ENCODE measurements around the gene POM121. TPM values are rescaled to one million over a fixed set of nuclear protein-coding genes. Genes with fewer than 3 reads are reported as not detected.
"Not testable (repeated sequence)": the region's sequence is repeated elsewhere in the genome, so short reads cannot be mapped to it uniquely, and the experiment has no call there.

POM121 gene
- total and polyA plus RNA-seq, 2 of the 8 experiments (the other 6 are each of a cell fraction or from before 2014, with no cell fraction given) = 11.5 to 57.0 TPM

DNA sequence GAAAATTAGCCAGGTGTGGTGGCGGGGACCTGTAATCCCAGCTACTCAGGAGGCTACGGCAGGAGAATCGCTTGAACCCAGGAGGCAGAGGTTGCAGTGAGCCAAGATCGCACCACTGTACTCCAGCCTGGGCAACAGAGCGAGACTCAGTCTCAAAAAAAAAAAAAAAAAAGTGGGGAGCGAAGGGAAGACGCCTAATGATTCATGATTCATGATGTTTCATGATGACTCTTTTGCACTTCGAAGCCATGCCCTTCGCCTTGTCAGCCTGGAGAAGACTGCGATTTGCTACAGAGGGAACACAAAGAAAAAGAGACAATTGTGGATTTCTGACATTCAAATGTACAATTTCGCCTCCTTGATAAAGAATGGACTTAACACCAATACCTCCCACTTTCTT lies 57.2 kb downstream of the POM121 start:
- H3K18ac ChIP-seq (ENCODE audit: extremely low read depth, low read length); H3K4me3 ChIP-seq (ENCODE audit: extremely low read depth in 1 of 4, insufficient read depth in 2 of 4, low read depth in 3 of 4, low read length in 4 of 4); H3K4ac ChIP-seq (replicated peaks; ENCODE audit: insufficient read length, low read depth, low read length); H3K56ac ChIP-seq (replicated peaks; ENCODE audit: insufficient read length, low read depth, low read length); CTCF ChIA-PET (ENCODE audit: partially characterized antibody); H3K79me1 ChIP-seq (ENCODE audit: low read depth, low read length); H3K79me2 ChIP-seq (ENCODE audit: control insufficient read depth in 1 of 2, insufficient read depth in 2 of 2, low read length in 2 of 2); FAIRE-seq; H3K9ac ChIP-seq (replicated peaks in 1 of 4; ENCODE audit: extremely low read depth in 1 of 4, low read depth in 3 of 4, low read length in 3 of 4); H4K91ac ChIP-seq (replicated peaks; ENCODE audit: insufficient read length, low read length); H3K23me2 ChIP-seq (ENCODE audit: low read depth, low read length); H3K23ac ChIP-seq (ENCODE audit: insufficient read length); H3K14ac ChIP-seq (ENCODE audit: insufficient read length); H3K9me3 ChIP-seq (ENCODE audit: insufficient read depth in 2 of 2, low read depth in 1 of 2, low read length in 1 of 2); H2BK15ac ChIP-seq (ENCODE audit: low read length); H2BK20ac ChIP-seq (ENCODE audit: low read length); H3K27me3 ChIP-seq (replicated peaks in 1 of 4; ENCODE audit: control insufficient read depth in 3 of 4, extremely low read depth in 1 of 4, insufficient read depth in 3 of 4, low read length in 3 of 4); H2BK5ac ChIP-seq (ENCODE audit: low read depth, low read length); H3K36me3 ChIP-seq (ENCODE audit: control insufficient read depth in 2 of 4, insufficient read depth in 4 of 4, low read length in 3 of 4); H3K4me2 ChIP-seq (ENCODE audit: insufficient read depth in 1 of 2, low read depth in 2 of 2, low read length in 2 of 2); H3K4me1 ChIP-seq (replicated peaks in 1 of 4; ENCODE audit: control insufficient read depth in 3 of 4, insufficient read depth in 4 of 4, low read length in 3 of 4); H4K5ac ChIP-seq (ENCODE audit: insufficient read length, low read depth, low read length); H2BK120ac ChIP-seq (replicated peaks; ENCODE audit: low read depth, low read length); H2AK5ac ChIP-seq (ENCODE audit: low read depth, low read length); H4K8ac ChIP-seq (ENCODE audit: extremely low read depth, insufficient read depth, low read length); H3K27ac ChIP-seq (ENCODE audit: low read depth, low read length); DNase-seq (ENCODE audit: low read depth in 1 of 2, low spot score in 2 of 2); H2AFZ ChIP-seq (ENCODE audit: low read length); H2BK12ac ChIP-seq (ENCODE audit: low read depth, low read length); H4K20me1 ChIP-seq (replicated peaks in 1 of 2; ENCODE audit: control insufficient read depth in 1 of 2, insufficient read depth in 2 of 2, low read length in 2 of 2); POLR2A ChIA-PET (ENCODE audit: partially characterized antibody): not testable (repeated sequence)
- no CpG with 5 or more reads among the region's 11 CpGs for WGBS, 2 experiments (ENCODE audit: extremely low coverage in 1 of 2, insufficient coverage in 1 of 2, insufficient read length in 1 of 2, insufficient replicate concordance in 2 of 2, low coverage in 1 of 2, low lambda C conversion rate in 2 of 2, missing lambda C conversion rate in 1 of 2)

GRCh38 chr7:72990146-72990913 lies 65.4 kb downstream of the POM121 start:
- CTCF ChIA-PET (ENCODE audit: partially characterized antibody); H3K9ac ChIP-seq (replicated peaks in 1 of 4; ENCODE audit: extremely low read depth in 1 of 4, low read depth in 3 of 4, low read length in 3 of 4); POLR2A ChIA-PET (ENCODE audit: partially characterized antibody): not testable (repeated sequence)

More at GRCh38 chr7:72990146-72990913, 65.4 kb downstream of the POM121 start:
- H4K5ac ChIP-seq (ENCODE audit: insufficient read length, low read depth, low read length); H3K18ac ChIP-seq (ENCODE audit: extremely low read depth, low read length); H3K4me3 ChIP-seq (ENCODE audit: extremely low read depth in 1 of 4, insufficient read depth in 2 of 4, low read depth in 3 of 4, low read length in 4 of 4); H3K14ac ChIP-seq (ENCODE audit: insufficient read length); H3K23me2 ChIP-seq (ENCODE audit: low read depth, low read length); H3K27me3 ChIP-seq (replicated peaks in 1 of 4; ENCODE audit: control insufficient read depth in 3 of 4, extremely low read depth in 1 of 4, insufficient read depth in 3 of 4, low read length in 3 of 4); H3K23ac ChIP-seq (ENCODE audit: insufficient read length); H2AK5ac ChIP-seq (ENCODE audit: low read depth, low read length); H2BK12ac ChIP-seq (ENCODE audit: low read depth, low read length); H2BK15ac ChIP-seq (ENCODE audit: low read length); H3K27ac ChIP-seq (ENCODE audit: low read depth, low read length); H4K8ac ChIP-seq (ENCODE audit: extremely low read depth, insufficient read depth, low read length); H3K36me3 ChIP-seq (ENCODE audit: control insufficient read depth in 2 of 4, insufficient read depth in 4 of 4, low read length in 3 of 4); H3K4ac ChIP-seq (replicated peaks; ENCODE audit: insufficient read length, low read depth, low read length); H3K9me3 ChIP-seq (ENCODE audit: insufficient read depth in 2 of 2, low read depth in 1 of 2, low read length in 1 of 2); H4K20me1 ChIP-seq (replicated peaks in 1 of 2; ENCODE audit: control insufficient read depth in 1 of 2, insufficient read depth in 2 of 2, low read length in 2 of 2); H2BK120ac ChIP-seq (replicated peaks; ENCODE audit: low read depth, low read length); H3K4me1 ChIP-seq (replicated peaks in 1 of 4; ENCODE audit: control insufficient read depth in 3 of 4, insufficient read depth in 4 of 4, low read length in 3 of 4); H2AFZ ChIP-seq (ENCODE audit: low read length); H2BK20ac ChIP-seq (ENCODE audit: low read length); DNase-seq (ENCODE audit: low read depth in 1 of 2, low spot score in 2 of 2); H2BK5ac ChIP-seq (ENCODE audit: low read depth, low read length); H3K79me2 ChIP-seq (ENCODE audit: control insufficient read depth in 1 of 2, insufficient read depth in 2 of 2, low read length in 2 of 2); H4K91ac ChIP-seq (replicated peaks; ENCODE audit: insufficient read length, low read length); H3K4me2 ChIP-seq (ENCODE audit: insufficient read depth in 1 of 2, low read depth in 2 of 2, low read length in 2 of 2); H3K56ac ChIP-seq (replicated peaks; ENCODE audit: insufficient read length, low read depth, low read length); H3K79me1 ChIP-seq (ENCODE audit: low read depth, low read length); FAIRE-seq: not testable (repeated sequence)
- WGBS, 2 experiments (ENCODE audit: extremely low coverage in 1 of 2, insufficient coverage in 1 of 2, insufficient read length in 1 of 2, insufficient replicate concordance in 2 of 2, low coverage in 1 of 2, low lambda C conversion rate in 2 of 2, missing lambda C conversion rate in 1 of 2) = 85% methylated on average over 4 of the region's 14 CpGs; no CpG with 5 or more reads in 1 of the 2 experiments

All from H1 (cell line).